K562 (cell line): ENCODE results near the gene KRT28. TPM values are rescaled to one million over a fixed set of nuclear protein-coding genes. Genes with fewer than 3 reads are reported as not detected.

Source experiments
- ATAC-seq: fragments of 200-7000 bp; cut with Tn5 transposase; 3 replicates; pipeline ENCODE4 v1.9.1; 2020; ENCODE audit warnings: moderate library complexity
- BruUV-seq: library from RNA; stranded (reverse); fragments of 400-500 nt; replicated peaks from 2 replicates; lab custom pipeline; 2021; lab: Mats Ljungman, UMichigan
- CTCF ChIA-PET: fragments of 300-600 bp; formaldehyde crosslinking; extraction: SDS; loops from one replicate; lab custom pipeline; 2021; ENCODE audit warnings: low intra/inter-chr PET ratio; lab: Yijun Ruan, JAX
- POLR2A ChIA-PET: fragments of 300-600, 350-650 bp; sonication (Branson Sonifier 250); formaldehyde crosslinking; extraction: SDS; loops from one replicate; lab custom pipeline; 2021; ENCODE audit warnings: antibody characterized with exemption, inconsistent platforms; lab: Yijun Ruan, JAX
- DNase-seq, 4 experiments: peaks; one replicate each; pipeline versions ENCODE4 v3.0.0 to v3.0.0-alpha.2; 2011 to 2018; ENCODE audit warnings: low spot score in 3 of 4, mixed read lengths in 3 of 4; ENCODE audit errors: extremely low read depth in 1 of 4
- FAIRE-seq: peaks from 2 replicates; lab custom pipeline; 2011; peaks lifted over from hg19 to GRCh38; lab: Jason Lieb, UNC
- H2AFZ ChIP-seq: 2 replicates; pipeline ENCODE4 v1.6.0; 2011; ENCODE audit warnings: low read depth, low read length, control low read depth, inconsistent platforms
- H3K27ac ChIP-seq: fragments of 200-600 bp; 3 replicates; pipeline ENCODE4 v1.8.0; 2011; ENCODE audit warnings: low read depth, mild to moderate bottlenecking, control low read depth, inconsistent platforms, low read length, moderate library complexity, mixed read lengths; ENCODE audit errors: extremely low read depth
- H3K27me3 ChIP-seq, 2 experiments: fragments of 300-600 bp in 1 of 2; 2 replicates in 1 of 2; 3 replicates in 1 of 2; pipeline versions ENCODE4 v1.6.0 to v1.8.0; 2011; ENCODE audit warnings: inconsistent platforms in 2 of 2, low read length in 2 of 2, mild to moderate bottlenecking in 1 of 2, mixed read lengths in 1 of 2, moderate library complexity in 1 of 2; ENCODE audit not compliant: control insufficient read depth in 2 of 2, insufficient read depth in 2 of 2
- H3K36me3 ChIP-seq: fragments of 300-600 bp; 3 replicates; pipeline ENCODE4 v1.8.0; 2011; ENCODE audit warnings: mild to moderate bottlenecking, low read length, inconsistent platforms; ENCODE audit not compliant: control insufficient read depth, insufficient read depth
- H3K4me1 ChIP-seq, 2 experiments: fragments of 200-600 bp in 1 of 2; replicated peaks in 1 of 2; 2 replicates in 1 of 2; 3 replicates in 1 of 2; pipeline versions ENCODE4 v1.5.1 to v1.8.0; 2011; ENCODE audit warnings: inconsistent platforms in 2 of 2, low read length in 2 of 2, mild to moderate bottlenecking in 1 of 2, mixed read lengths in 1 of 2, moderate library complexity in 1 of 2; ENCODE audit not compliant: control insufficient read depth in 2 of 2, insufficient read depth in 2 of 2
- H3K4me2 ChIP-seq: 2 replicates; pipeline ENCODE4 v1.6.1; 2011; ENCODE audit warnings: low read length, control low read depth, inconsistent platforms, mixed read lengths; ENCODE audit not compliant: insufficient read depth
- H3K4me3 ChIP-seq: fragments of 200-600 bp; sonication (generic), shearing (Covaris generic); 2 replicates; pipeline ENCODE4 v1.5.1; 2016; ENCODE audit warnings: control low read depth, inconsistent platforms
- H3K79me2 ChIP-seq: fragments of 200-600 bp; 3 replicates; pipeline ENCODE4 v1.8.0; 2011; ENCODE audit warnings: low read length, inconsistent platforms; ENCODE audit not compliant: control insufficient read depth, insufficient read depth
- H3K9ac ChIP-seq, 2 experiments: 2 replicates each; pipeline versions ENCODE4 v1.6.0 to v1.6.1; 2011; ENCODE audit warnings: low read depth in 2 of 2, low read length in 2 of 2, control low read depth in 1 of 2, inconsistent platforms in 1 of 2, mild to moderate bottlenecking in 1 of 2, mixed read lengths in 1 of 2; ENCODE audit not compliant: insufficient read depth in 1 of 2
- H3K9me1 ChIP-seq: one replicate; pipeline ENCODE4 v1.6.0; 2011; ENCODE audit warnings: inconsistent platforms, mild to moderate bottlenecking, low read length, moderate library complexity; ENCODE audit not compliant: control insufficient read depth, insufficient read depth
- H3K9me3 ChIP-seq: replicated peaks from 2 replicates; pipeline ENCODE4 v1.5.1; 2011; ENCODE audit warnings: low read depth, low read length, inconsistent platforms; ENCODE audit not compliant: control insufficient read depth, insufficient read depth
- H4K20me1 ChIP-seq: replicated peaks from 2 replicates; pipeline ENCODE4 v1.6.1; 2011; ENCODE audit warnings: low read length, inconsistent platforms, mixed read lengths; ENCODE audit not compliant: control insufficient read depth, insufficient read depth
- CCAR2 ChIP-seq: fragments of 200-400 bp; formaldehyde crosslinking; IDR thresholded peaks from 2 replicates; pipeline ENCODE4 v1.6.1; 2017; ENCODE audit warnings: mild to moderate bottlenecking, low read depth, low read length
- CXXC5 ChIP-seq: fragments of 250-450 bp; sonication (Bioruptor Pico); IDR thresholded peaks from 2 replicates; pipeline ENCODE4 v1.8.0; 2022; ENCODE audit warnings: inconsistent platforms, mild to moderate bottlenecking, moderate library complexity
- DMBX1 ChIP-seq: fragments of 250-450 bp; sonication (Bioruptor Pico); IDR thresholded peaks from 2 replicates; pipeline ENCODE4 v1.8.0; 2022; ENCODE audit warnings: inconsistent platforms, mild to moderate bottlenecking, moderate library complexity, borderline replicate concordance
- ETV1 ChIP-seq: fragments of 450-650 bp; conservative IDR thresholded peaks from 2 replicates; pipeline ENCODE4 v1.6.1; 2016; ENCODE audit warnings: missing genetic modification characterization, control low read depth, low read depth, missing compliant biosample characterization
- KAT2B ChIP-seq: IDR thresholded peaks from one replicate; pipeline ENCODE4 v1.6.1; 2012; ENCODE audit warnings: low read depth, mild to moderate bottlenecking, control low read depth, inconsistent platforms, low read length, moderate library complexity
- L3MBTL2 ChIP-seq: fragments of 450-650 bp; IDR thresholded peaks from 2 replicates; pipeline ENCODE4 v1.6.1; 2016; ENCODE audit warnings: mild to moderate bottlenecking, moderate library complexity
- NRF1 ChIP-seq, 2 experiments: fragments of 450-650 bp; IDR thresholded peaks in 1 of 2; conservative IDR thresholded peaks in 1 of 2; 2 replicates each; pipeline ENCODE4 v1.6.1; 2014; ENCODE audit warnings: mild to moderate bottlenecking in 2 of 2
- SAFB2 ChIP-seq: fragments of 200-400 bp; formaldehyde crosslinking; IDR thresholded peaks from 2 replicates; pipeline ENCODE4 v1.6.1; 2018; ENCODE audit warnings: borderline replicate concordance, low read length, low read depth, moderate library complexity; ENCODE audit not compliant: severe bottlenecking
- SMAD4 ChIP-seq: fragments of 250-450 bp; sonication (Bioruptor Pico); conservative IDR thresholded peaks from 2 replicates; pipeline ENCODE4 v1.8.0; 2021; ENCODE audit warnings: inconsistent platforms, mild to moderate bottlenecking, moderate library complexity
- SPI1 ChIP-seq: IDR thresholded peaks from 2 replicates; pipeline ENCODE4 v1.6.1; 2011; ENCODE audit warnings: low read depth, low read length, control low read depth, borderline replicate concordance
- TBP ChIP-seq: optimal IDR thresholded peaks from 2 replicates; pipeline ENCODE3; 2011; ENCODE audit warnings: low read depth, low read length, improper control_type of control experiment
- ZFP36 ChIP-seq: fragments of 150-350 bp; IDR thresholded peaks from 2 replicates; pipeline ENCODE4 v1.6.1; 2018; ENCODE audit warnings: low read length, low read depth; ENCODE audit not compliant: partially characterized antibody
- ZNF175 ChIP-seq: fragments of 200-800 bp; sonication (Bioruptor generic); IDR thresholded peaks from 2 replicates; pipeline ENCODE4 v1.6.1; 2016; ENCODE audit warnings: low read depth, mild to moderate bottlenecking, missing genetic modification characterization, missing compliant biosample characterization
- WGBS: fragments of 100-300 bp; shearing (Covaris generic); methylation state at CpG from one replicate; pipeline ENCODE4 v1.1.6; 2016; ENCODE audit warnings: low coverage, mixed read lengths; ENCODE audit not compliant: insufficient coverage; ENCODE audit errors: missing lambda C conversion rate; 5-methylcytosine and 5-hydroxymethylcytosine counted together
- in situ Hi-C: fragments of 300-500 bp; cut with MboI; formaldehyde crosslinking; loops from 4 replicates; pipeline ENCODE4 v1.15.0; 2018; ENCODE audit warnings: inconsistent platforms, mixed read lengths
- intact Hi-C: fragments of 100-400 bp; cut with micrococcal nuclease; formaldehyde crosslinking; loops from 2 replicates; pipeline ENCODE4 v1.14.2; 2022
- polyA plus RNA-seq, 8 experiments: library from polyadenylated mRNA; depleted of rRNA in 4 of 8; stranded (reverse) in 5 of 8; unstranded in 3 of 8; fragments of >200 nt; fragmentation: Nextera tagmentation in 2 of 8; fragmentation: Illumina TruSeq in 1 of 8; extraction: Ambion mirVana in 2 of 8; extraction: Trizol in 1 of 8; gene quantifications; 2 replicates each; pipeline versions ENCODE4 v1.2.1 to v1.2.3, GENCODE V29; 2011 to 2014; ENCODE audit warnings: inconsistent platforms in 1 of 8, missing spikeins in 1 of 8
- total RNA-seq, 7 experiments: library from RNA; depleted of rRNA in 6 of 7; stranded (reverse); fragments of >200 nt in 6 of 7; fragmentation: Illumina TruSeq in 2 of 7; extraction: Trizol in 2 of 7; gene quantifications; 2 replicates each; pipeline versions ENCODE4 v1.2.1 to v1.2.3, GENCODE V29; 2011 to 2021; ENCODE audit warnings: low replicate concordance in 1 of 7
- TF ChIP-seq, protein P1 (sequence below): fragments of 450-650 bp; conservative IDR thresholded peaks from 2 replicates; pipeline ENCODE4 v1.6.1; 2016; ENCODE audit warnings: missing genetic modification characterization, low read depth, mild to moderate bottlenecking, control low read depth, missing compliant biosample characterization
- TF ChIP-seq, protein P2 (sequence below): fragments of 450-650 bp; IDR thresholded peaks from 2 replicates; pipeline ENCODE4 v1.6.1; 2016
- TF ChIP-seq, protein P3 (sequence below): fragments of 250-450 bp; sonication (Bioruptor Pico); IDR thresholded peaks from 2 replicates; pipeline ENCODE4 v1.8.0; 2022; ENCODE audit warnings: moderate library complexity, mild to moderate bottlenecking, inconsistent platforms

KRT28 gene
- total and polyA plus RNA-seq, 9 of the 15 experiments (the other 6 are each of a cell fraction or from before 2014, with no cell fraction given) = not detected

DNA sequence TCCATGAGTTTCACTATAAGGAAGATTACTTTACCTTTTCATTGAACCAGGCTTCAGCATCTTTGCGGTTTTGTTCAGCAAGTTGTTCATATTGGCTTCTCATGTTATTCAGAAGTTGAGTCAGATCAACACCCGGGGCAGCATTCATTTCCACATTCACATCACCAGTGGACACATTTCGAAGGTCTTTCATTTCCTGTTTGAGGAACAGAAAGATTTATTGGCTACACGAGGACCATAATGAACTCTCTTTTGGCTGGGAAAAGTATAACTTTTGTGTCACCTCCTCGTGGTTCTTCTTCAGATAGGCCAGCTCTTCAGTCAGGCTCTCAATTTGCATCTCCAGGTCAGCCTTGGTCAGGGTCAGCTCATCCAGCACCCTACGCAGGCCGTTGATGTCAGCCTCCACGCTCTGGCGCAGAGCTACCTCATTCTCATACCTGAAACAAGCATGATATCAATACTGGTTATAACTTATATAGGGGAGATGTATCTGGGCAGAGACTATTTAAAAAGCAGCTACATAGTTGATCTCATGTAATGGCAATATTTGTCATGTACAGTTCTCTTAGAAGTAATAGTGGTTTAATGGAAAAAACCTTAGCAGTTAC, 20.6 kb upstream of the KRT28 start:
- ChIA-PET CTCF (no interaction called here), POLR2A (interaction anchor here (0.8 to 2.0 kb wide), 4 partner anchors 7 to 828 kb away, joined by 3 to 14 read pairs (median 4); no protein-coding TSS in a partner anchor)
- Histone ChIP-seq H3K4me3 (peak overlapping the region; percentile 67), H3K36me3 (peaks cover 34% of the 10 kb centered on the region), H3K4me2 (peak overlapping the region; percentile 92), H3K27ac (peak overlapping the region; percentile 99), H4K20me1 (no peaks in the 10 kb centered on the region), H3K9ac (peak overlapping the region; percentile 84 to 97), H3K4me1 (peaks cover 18 to 39% of the 10 kb centered on the region in 2 experiments), H3K27me3 (no peaks in the 10 kb centered on the region), H3K9me1 (peaks cover 5% of the 10 kb centered on the region), H3K79me2 (peaks cover 75% of the 10 kb centered on the region), H3K9me3 (no peaks in the 10 kb centered on the region), H2AFZ (peak overlapping the region; percentile 35; the same call in 1 of the 2 replicates)
- DNase-seq (peak in 2 of 4 experiments; percentile 36 to 70), ATAC-seq (peak; percentile 68), FAIRE-seq (peak; percentile 35)
- in situ Hi-C loops = no loop called here
- WGBS = 2% methylated on average over 9 of the region's 9 CpGs
- intact Hi-C loops = loop anchor here (1.0 kb wide), 1 partner anchor 8 kb away; no protein-coding TSS in a partner anchor
- BruUV-seq = no TSS peak
- peak; percentile 51; the same call in 1 of the 2 replicates for TF ChIP-seq L3MBTL2
- TF ChIP-seq ETV1 = peak; percentile 32
- no peak for TF ChIP-seq KAT2B
- no peak for TF ChIP-seq CCAR2
- TF ChIP-seq, protein P1, sequence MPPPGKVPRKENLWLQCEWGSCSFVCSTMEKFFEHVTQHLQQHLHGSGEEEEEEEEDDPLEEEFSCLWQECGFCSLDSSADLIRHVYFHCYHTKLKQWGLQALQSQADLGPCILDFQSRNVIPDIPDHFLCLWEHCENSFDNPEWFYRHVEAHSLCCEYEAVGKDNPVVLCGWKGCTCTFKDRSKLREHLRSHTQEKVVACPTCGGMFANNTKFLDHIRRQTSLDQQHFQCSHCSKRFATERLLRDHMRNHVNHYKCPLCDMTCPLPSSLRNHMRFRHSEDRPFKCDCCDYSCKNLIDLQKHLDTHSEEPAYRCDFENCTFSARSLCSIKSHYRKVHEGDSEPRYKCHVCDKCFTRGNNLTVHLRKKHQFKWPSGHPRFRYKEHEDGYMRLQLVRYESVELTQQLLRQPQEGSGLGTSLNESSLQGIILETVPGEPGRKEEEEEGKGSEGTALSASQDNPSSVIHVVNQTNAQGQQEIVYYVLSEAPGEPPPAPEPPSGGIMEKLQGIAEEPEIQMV (tag) = 0 out of 2 replicates have a peak, but pooled peaks have one; percentile 53
- 0 out of 2 replicates have a peak, but pooled peaks have one; percentile 25 for TF ChIP-seq SPI1
- no peak for TF ChIP-seq ZFP36
- TF ChIP-seq, protein P2, sequence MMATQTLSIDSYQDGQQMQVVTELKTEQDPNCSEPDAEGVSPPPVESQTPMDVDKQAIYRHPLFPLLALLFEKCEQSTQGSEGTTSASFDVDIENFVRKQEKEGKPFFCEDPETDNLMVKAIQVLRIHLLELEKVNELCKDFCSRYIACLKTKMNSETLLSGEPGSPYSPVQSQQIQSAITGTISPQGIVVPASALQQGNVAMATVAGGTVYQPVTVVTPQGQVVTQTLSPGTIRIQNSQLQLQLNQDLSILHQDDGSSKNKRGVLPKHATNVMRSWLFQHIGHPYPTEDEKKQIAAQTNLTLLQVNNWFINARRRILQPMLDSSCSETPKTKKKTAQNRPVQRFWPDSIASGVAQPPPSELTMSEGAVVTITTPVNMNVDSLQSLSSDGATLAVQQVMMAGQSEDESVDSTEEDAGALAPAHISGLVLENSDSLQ = peak; percentile 46; the same call in 1 of the 2 replicates
- 0 out of 2 replicates have a peak, but pooled peaks have one; percentile 30 for TF ChIP-seq SMAD4 (CRISPR knock-in tag)
- no peak for TF ChIP-seq SAFB2
- peak; percentile 48 for TF ChIP-seq CXXC5
- peak; percentile 63; a peak in 3 of 4 replicates for TF ChIP-seq NRF1 (conservative IDR thresholded peaks at IDR 0.05 in 1 of 2, IDR thresholded peaks at IDR 0.05 in 1 of 2)
- TF ChIP-seq, protein P3, sequence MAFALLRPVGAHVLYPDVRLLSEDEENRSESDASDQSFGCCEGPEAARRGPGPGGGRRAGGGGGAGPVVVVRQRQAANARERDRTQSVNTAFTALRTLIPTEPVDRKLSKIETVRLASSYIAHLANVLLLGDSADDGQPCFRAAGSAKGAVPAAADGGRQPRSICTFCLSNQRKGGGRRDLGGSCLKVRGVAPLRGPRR (CRISPR knock-in tag) = no peak
- TF ChIP-seq ZNF175 = peak; percentile 20; the same call in 1 of the 2 replicates
- TF ChIP-seq DMBX1 = peak; percentile 35; the same call in 1 of the 2 replicates
- TF ChIP-seq TBP = peak; percentile 17
